22Rv1 (cell line): Measurements from ENCODE around the gene GREM1.

ENCODE experiments used
- CTCF ChIP-seq: fragments of 450-650 bp; IDR thresholded peaks from 2 replicates; pipeline ENCODE4 v1.5.1; 2017; ENCODE audit warnings: mild to moderate bottlenecking
- ZFX ChIP-seq: fragments of 450-650 bp; IDR thresholded peaks from 2 replicates; pipeline ENCODE4 v1.6.1; 2017; ENCODE audit warnings: antibody characterized with exemption, borderline replicate concordance

- TF ChIP-seq ZFX = no peak
- TF ChIP-seq CTCF = no peak
Observed at GRCh38 chr15:32715276-32715675, 2.5 kb upstream of the GREM1 start.
